ENCODE measurements around the gene TBCK.

The TBCK gene

DNA sequence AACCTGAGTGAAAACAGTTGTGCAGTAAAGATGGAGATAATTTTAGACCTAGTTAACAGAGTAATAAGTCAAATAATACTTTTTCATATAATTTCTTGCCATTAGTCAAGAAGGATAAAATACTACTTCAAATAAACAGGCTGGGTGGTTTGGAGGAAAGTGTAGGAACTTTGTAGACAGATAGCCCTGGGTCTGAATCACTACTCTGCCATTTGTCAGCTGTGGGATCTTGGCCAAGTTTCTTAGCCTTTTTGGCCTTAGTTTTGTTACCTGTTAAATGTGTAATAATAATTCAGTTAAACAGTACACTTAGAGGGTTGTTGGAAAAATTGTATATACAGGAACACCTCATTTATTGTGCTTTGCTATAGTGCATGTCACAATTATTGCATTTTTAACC lies 257.1 kb downstream of the TBCK start:
- Histone ChIP-seq H3K27me3 (ENCODE audit: insufficient read depth, low read length, poor library complexity, severe bottlenecking) (no peaks in the 10 kb centered on the region), H4K20me1 (ENCODE audit: insufficient read depth, low read length, poor library complexity, severe bottlenecking) (no peaks in the 10 kb centered on the region), H3K4me2 (ENCODE audit: low read depth, low read length, poor library complexity, severe bottlenecking) (no peak overlapping the region), H3K4me1 (ENCODE audit: insufficient read depth, low read length, poor library complexity, severe bottlenecking) (no peaks in the 10 kb centered on the region), H3K4me3 (ENCODE audit: low read length, poor library complexity, severe bottlenecking) (no peak overlapping the region), H2AFZ (ENCODE audit: low read length) (no peak overlapping the region), H3K9me2 (replicated peaks; ENCODE audit: low read depth, low read length) (no peaks in the 10 kb centered on the region), H3K79me2 (ENCODE audit: insufficient read depth, low read length) (no peaks in the 10 kb centered on the region), H3F3A (ENCODE audit: low read depth) (no peaks in the 10 kb centered on the region), H3K36me3 (ENCODE audit: insufficient read depth, low read length) (no peaks in the 10 kb centered on the region), H3K9ac (ENCODE audit: low read depth, low read length, poor library complexity, severe bottlenecking) (no peak overlapping the region), H3K9me3 (ENCODE audit: insufficient read depth, low read depth, low read length) (no peaks in the 10 kb centered on the region)
- TF ChIP-seq, protein P1, sequence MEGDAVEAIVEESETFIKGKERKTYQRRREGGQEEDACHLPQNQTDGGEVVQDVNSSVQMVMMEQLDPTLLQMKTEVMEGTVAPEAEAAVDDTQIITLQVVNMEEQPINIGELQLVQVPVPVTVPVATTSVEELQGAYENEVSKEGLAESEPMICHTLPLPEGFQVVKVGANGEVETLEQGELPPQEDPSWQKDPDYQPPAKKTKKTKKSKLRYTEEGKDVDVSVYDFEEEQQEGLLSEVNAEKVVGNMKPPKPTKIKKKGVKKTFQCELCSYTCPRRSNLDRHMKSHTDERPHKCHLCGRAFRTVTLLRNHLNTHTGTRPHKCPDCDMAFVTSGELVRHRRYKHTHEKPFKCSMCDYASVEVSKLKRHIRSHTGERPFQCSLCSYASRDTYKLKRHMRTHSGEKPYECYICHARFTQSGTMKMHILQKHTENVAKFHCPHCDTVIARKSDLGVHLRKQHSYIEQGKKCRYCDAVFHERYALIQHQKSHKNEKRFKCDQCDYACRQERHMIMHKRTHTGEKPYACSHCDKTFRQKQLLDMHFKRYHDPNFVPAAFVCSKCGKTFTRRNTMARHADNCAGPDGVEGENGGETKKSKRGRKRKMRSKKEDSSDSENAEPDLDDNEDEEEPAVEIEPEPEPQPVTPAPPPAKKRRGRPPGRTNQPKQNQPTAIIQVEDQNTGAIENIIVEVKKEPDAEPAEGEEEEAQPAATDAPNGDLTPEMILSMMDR (conservative IDR thresholded peaks at IDR 0.05; ENCODE audit: low read length), result no peak
- TF ChIP-seq EZH2phosphoT487 (IDR thresholded peaks at IDR 0.05; ENCODE audit: borderline replicate concordance), result no peak

- no peaks in the 10 kb centered on the region for H3F3A ChIP-seq (ENCODE audit: low read depth)
- H3K9ac ChIP-seq (ENCODE audit: low read depth, low read length, poor library complexity, severe bottlenecking), result no peak overlapping the region
- H2AFZ ChIP-seq (ENCODE audit: low read length), result no peak overlapping the region
- no peak overlapping the region for H3K4me2 ChIP-seq (ENCODE audit: low read depth, low read length, poor library complexity, severe bottlenecking)
- no peaks in the 10 kb centered on the region for H3K9me3 ChIP-seq (ENCODE audit: insufficient read depth, low read depth, low read length)
- TF ChIP-seq, protein P1 (conservative IDR thresholded peaks at IDR 0.05; ENCODE audit: low read length), result no peak
- TF ChIP-seq EZH2phosphoT487 (IDR thresholded peaks at IDR 0.05; ENCODE audit: borderline replicate concordance), result no peak
- no peaks in the 10 kb centered on the region for H3K9me2 ChIP-seq (replicated peaks; ENCODE audit: low read depth, low read length)
- no peaks in the 10 kb centered on the region for H3K4me1 ChIP-seq (ENCODE audit: insufficient read depth, low read length, poor library complexity, severe bottlenecking)
- no peaks in the 10 kb centered on the region for H3K79me2 ChIP-seq (ENCODE audit: insufficient read depth, low read length)
- H4K20me1 ChIP-seq (ENCODE audit: insufficient read depth, low read length, poor library complexity, severe bottlenecking), result no peaks in the 10 kb centered on the region
- no peaks in the 10 kb centered on the region for H3K36me3 ChIP-seq (ENCODE audit: insufficient read depth, low read length)
- no peak overlapping the region for H3K4me3 ChIP-seq (ENCODE audit: low read length, poor library complexity, severe bottlenecking)
- H3K27me3 ChIP-seq (ENCODE audit: insufficient read depth, low read length, poor library complexity, severe bottlenecking), result no peaks in the 10 kb centered on the region
These were observed 259.1 kb downstream of the TBCK start for GRCh38 chr4:106056914-106057313.

DNA sequence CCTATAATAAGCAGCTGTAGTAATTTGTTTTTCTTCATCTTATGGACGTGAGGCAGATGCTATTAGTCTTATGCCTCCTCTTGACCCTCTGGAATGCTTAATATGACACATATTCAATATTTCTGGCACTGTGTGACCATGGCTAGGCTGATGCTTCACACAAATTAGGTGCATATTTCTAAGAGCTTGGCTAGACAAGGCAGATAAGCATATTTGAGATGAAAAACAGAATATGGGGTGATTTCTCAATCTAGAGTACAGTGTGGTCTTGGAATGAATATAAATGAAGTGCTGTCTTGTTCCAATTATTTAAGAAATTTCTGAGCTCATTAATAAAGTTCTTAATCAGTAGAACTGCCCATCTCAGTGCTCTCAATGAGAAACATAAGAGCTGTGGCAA lies 264.5 kb downstream of the TBCK start:
- Histone ChIP-seq H3K4me3 (ENCODE audit: low read length, poor library complexity, severe bottlenecking) (no peak overlapping the region), H3K9ac (ENCODE audit: low read depth, low read length, poor library complexity, severe bottlenecking) (no peak overlapping the region), H3K27me3 (ENCODE audit: insufficient read depth, low read length, poor library complexity, severe bottlenecking) (no peaks in the 10 kb centered on the region), H4K20me1 (ENCODE audit: insufficient read depth, low read length, poor library complexity, severe bottlenecking) (no peaks in the 10 kb centered on the region), H3K79me2 (ENCODE audit: insufficient read depth, low read length) (no peaks in the 10 kb centered on the region), H3K36me3 (ENCODE audit: insufficient read depth, low read length) (no peaks in the 10 kb centered on the region), H3K9me3 (ENCODE audit: insufficient read depth, low read depth, low read length) (no peaks in the 10 kb centered on the region), H3K4me1 (ENCODE audit: insufficient read depth, low read length, poor library complexity, severe bottlenecking) (peaks cover 6% of the 10 kb centered on the region), H3K9me2 (replicated peaks; ENCODE audit: low read depth, low read length) (no peaks in the 10 kb centered on the region), H3F3A (ENCODE audit: low read depth) (no peaks in the 10 kb centered on the region), H3K4me2 (ENCODE audit: low read depth, low read length, poor library complexity, severe bottlenecking) (no peak overlapping the region), H2AFZ (ENCODE audit: low read length) (no peak overlapping the region)
- TF ChIP-seq, protein P1 (conservative IDR thresholded peaks at IDR 0.05; ENCODE audit: low read length), result no peak
- TF ChIP-seq EZH2phosphoT487 (IDR thresholded peaks at IDR 0.05; ENCODE audit: borderline replicate concordance), result no peak

Measured in Loucy (cell line).